GM23248 (cell line): Measurements from ENCODE around the gene PMPCB. TPM values are rescaled to one million over a fixed set of nuclear protein-coding genes. Genes with fewer than 3 reads are reported as not detected.
A peak's percentile ranks its signal among the peaks of the same experiment; 100 is the strongest.

ENCODE experiments used
- DNase-seq: peaks from one replicate; pipeline ENCODE4 v3.0.0-alpha.2; 2015
- H2AFZ ChIP-seq: fragments of 200-600 bp; sonication (generic); 2 replicates; pipeline ENCODE4 v1.6.1; 2016; ENCODE audit warnings: antibody characterized with exemption
- H3F3A ChIP-seq: fragments of 200-600 bp; sonication (generic); 2 replicates; pipeline ENCODE4 v1.6.1; 2016; ENCODE audit warnings: mild to moderate bottlenecking, antibody characterized with exemption, mixed run types; ENCODE audit not compliant: insufficient read depth
- H3K27ac ChIP-seq: fragments of 200-600 bp; sonication (generic); 2 replicates; pipeline ENCODE4 v1.5.1; 2016; ENCODE audit warnings: mild to moderate bottlenecking
- H3K27me3 ChIP-seq: fragments of 200-600 bp; sonication (generic); replicated peaks from 2 replicates; pipeline ENCODE4 v1.6.1; 2016; ENCODE audit warnings: mild to moderate bottlenecking; ENCODE audit not compliant: insufficient read depth
- H3K36me3 ChIP-seq: fragments of 200-600 bp; sonication (generic); 2 replicates; pipeline ENCODE4 v1.6.1; 2016; ENCODE audit warnings: low read depth, mild to moderate bottlenecking
- H3K4me1 ChIP-seq: fragments of 200-600 bp; sonication (generic); 2 replicates; pipeline ENCODE4 v1.6.1; 2016; ENCODE audit warnings: mild to moderate bottlenecking; ENCODE audit not compliant: insufficient read depth
- H3K4me2 ChIP-seq: fragments of 200-600 bp; sonication (generic); one replicate; pipeline ENCODE4 v1.6.1; 2016; ENCODE audit warnings: mild to moderate bottlenecking; ENCODE audit not compliant: unreplicated experiment
- H3K4me3 ChIP-seq: fragments of 200-600 bp; sonication (generic); 2 replicates; pipeline ENCODE4 v1.5.1; 2016; ENCODE audit warnings: mild to moderate bottlenecking
- H3K79me2 ChIP-seq: fragments of 200-600 bp; sonication (generic); 2 replicates; pipeline ENCODE4 v1.6.1; 2016; ENCODE audit warnings: mild to moderate bottlenecking; ENCODE audit not compliant: insufficient read depth
- H3K9ac ChIP-seq: fragments of 200-600 bp; sonication (generic); 2 replicates; pipeline ENCODE4 v1.6.1; 2016; ENCODE audit warnings: mild to moderate bottlenecking
- H3K9me2 ChIP-seq: fragments of 200-600 bp; sonication (generic); 2 replicates; pipeline ENCODE4 v1.6.1; 2016; ENCODE audit warnings: mixed run types, mild to moderate bottlenecking, moderate library complexity; ENCODE audit not compliant: insufficient read depth
- H3K9me3 ChIP-seq: fragments of 200-600 bp; sonication (generic); one replicate; pipeline ENCODE4 v1.6.1; 2017; ENCODE audit warnings: low read depth
- H4K20me1 ChIP-seq: fragments of 200-600 bp; sonication (generic); 2 replicates; pipeline ENCODE4 v1.6.0; 2016; ENCODE audit not compliant: insufficient read depth
- EZH2 ChIP-seq: fragments of 200-600 bp; sonication (generic); IDR thresholded peaks from 2 replicates; pipeline ENCODE4 v1.6.1; 2018; ENCODE audit warnings: antibody characterized with exemption, mild to moderate bottlenecking; ENCODE audit not compliant: insufficient read depth, poor library complexity, severe bottlenecking
- EZH2phosphoT487 ChIP-seq: fragments of 200-600 bp; sonication (generic); IDR thresholded peaks from 2 replicates; pipeline ENCODE4 v1.6.1; 2018; ENCODE audit warnings: antibody characterized with exemption, moderate library complexity, mild to moderate bottlenecking, low read depth; ENCODE audit not compliant: insufficient read depth
- WGBS, 2 experiments: methylation state at CpG; one replicate each; pipeline ENCODE4 v1.1.6; 2015 to 2017; ENCODE audit warnings: low lambda C conversion rate in 2 of 2, low coverage in 1 of 2; ENCODE audit errors: missing lambda C conversion rate in 2 of 2; 5-methylcytosine and 5-hydroxymethylcytosine counted together
- in situ Hi-C: fragments of 300-500 bp; cut with MboI; formaldehyde crosslinking; loops from 2 replicates; pipeline ENCODE4 v1.15.0; 2020
- polyA plus RNA-seq: library from polyadenylated mRNA; unstranded; fragments of >200 nt; fragmentation: Nextera tagmentation; extraction: Ambion mirVana; gene quantifications from 2 replicates; pipeline ENCODE4 v1.2.1, GENCODE V29; 2016
- total RNA-seq: library from RNA; depleted of rRNA; stranded (reverse); fragments of >200 nt; shearing (Covaris generic); gene quantifications from 2 replicates; pipeline ENCODE4 v1.2.3, GENCODE V29; 2014

The PMPCB gene
- total and polyA plus RNA-seq, 2 experiments from 2014 or later, result 56.9 to 61.7 TPM

GRCh38 chr7:103343758-103344452 lies 46.7 kb downstream of the PMPCB start:
- in situ Hi-C loops, result no loop called here
- peak; percentile 72 for DNase-seq

GRCh38 chr7:103344453-103345149 lies 47.4 kb downstream of the PMPCB start, which contains the start of gene DNAJC2:
Gene DNAJC2, minus strand, starts transcription at chr7:103344767. Its CDS starts 145 bp downstream, at chr7:103344622.
- Histone ChIP-seq H3F3A (peaks cover 14% of the 10 kb centered on the region; the same call in 1 of the 2 replicates), H3K9me3 (no peaks in the 10 kb centered on the region), H3K4me3 (peak within 1 kb of the TSS; percentile 98), H3K9me2 (no peaks in the 10 kb centered on the region), H3K4me1 (peaks cover 34% of the 10 kb centered on the region), H3K4me2 (peak within 1 kb of the TSS; percentile 88), H3K27me3 (no peaks in the 10 kb centered on the region), H3K79me2 (peaks cover 97% of the 10 kb centered on the region), H3K9ac (peak within 1 kb of the TSS; percentile 97), H2AFZ (peak within 1 kb of the TSS; percentile 100), H3K27ac (peak within 1 kb of the TSS; percentile 84), H4K20me1 (no peaks in the 10 kb centered on the region), H3K36me3 (peaks cover 21% of the 10 kb centered on the region)
- TF ChIP-seq EZH2phosphoT487 (no peak), EZH2 (no peak)
- DNase-seq, result peak; percentile 97
- in situ Hi-C loops, result no loop called here
- WGBS, 2 experiments, result 9 to 12% methylated on average over 29 to 39 of the region's 43 CpGs

More at GRCh38 chr7:103343758-103344452, 46.7 kb downstream of the PMPCB start:
- WGBS, 2 experiments, result 1 to 2% methylated on average over 26 of the region's 26 CpGs
- H3K4me3 ChIP-seq, result peak overlapping the region; percentile 98
- peaks cover 97% of the 10 kb centered on the region for H3K79me2 ChIP-seq
- peak overlapping the region; percentile 88 for H3K4me2 ChIP-seq
- H3K9me3 ChIP-seq, result no peaks in the 10 kb centered on the region
- H3K9ac ChIP-seq, result peak overlapping the region; percentile 97
- peak overlapping the region; percentile 84 for H3K27ac ChIP-seq
- no peaks in the 10 kb centered on the region for H3K9me2 ChIP-seq
- no peaks in the 10 kb centered on the region for H4K20me1 ChIP-seq
- peaks cover 14% of the 10 kb centered on the region; the same call in 1 of the 2 replicates for H3F3A ChIP-seq
- H2AFZ ChIP-seq, result peak overlapping the region; percentile 100
- H3K36me3 ChIP-seq, result peaks cover 28% of the 10 kb centered on the region
- TF ChIP-seq EZH2 (no peak), EZH2phosphoT487 (no peak)
- H3K4me1 ChIP-seq, result peaks cover 27% of the 10 kb centered on the region
- no peaks in the 10 kb centered on the region for H3K27me3 ChIP-seq

GRCh38 chr7:103346396-103346795 lies 49.2 kb downstream of the PMPCB start:
- TF ChIP-seq EZH2 (no peak), EZH2phosphoT487 (no peak)
- WGBS, 2 experiments, result 91 to 98% methylated on average over 5 of the region's 5 CpGs
- H3K4me2 ChIP-seq, result no peak overlapping the region

GRCh38 chr7:103347507-103348267 lies 50.5 kb downstream of the PMPCB start, which contains the start of gene PSMC2:
Gene PSMC2, plus strand, starts transcription at chr7:103347643. Its CDS starts 69 bp downstream, at chr7:103347712.
- peaks cover 1% of the 10 kb centered on the region for H3K36me3 ChIP-seq
- no peaks in the 10 kb centered on the region for H3K9me2 ChIP-seq
- H3K4me1 ChIP-seq, result peaks cover 41% of the 10 kb centered on the region
- H3F3A ChIP-seq, result peaks cover 14% of the 10 kb centered on the region; the same call in 1 of the 2 replicates
- 0 out of 2 replicates have a peak, but pooled peaks cover 6% of the 10 kb centered on the region for H4K20me1 ChIP-seq
- peak within 1 kb of the TSS; percentile 88 for H3K27ac ChIP-seq
- TF ChIP-seq EZH2 (no peak), EZH2phosphoT487 (no peak)
- peak within 1 kb of the TSS; percentile 99 for H2AFZ ChIP-seq
- 1 to 2% methylated on average over 25 of the region's 25 CpGs for WGBS, 2 experiments
- H3K9ac ChIP-seq, result peak within 1 kb of the TSS; percentile 98
- H3K4me2 ChIP-seq, result peak within 1 kb of the TSS; percentile 95
- H3K79me2 ChIP-seq, result peaks cover 97% of the 10 kb centered on the region
- no peaks in the 10 kb centered on the region for H3K9me3 ChIP-seq
- peak; percentile 93 for DNase-seq
- in situ Hi-C loops, result no loop called here
- no peaks in the 10 kb centered on the region for H3K27me3 ChIP-seq
- peak within 1 kb of the TSS; percentile 92 for H3K4me3 ChIP-seq

More at GRCh38 chr7:103346396-103346795, 49.2 kb downstream of the PMPCB start:
- Histone ChIP-seq H3F3A (peaks cover 14% of the 10 kb centered on the region; the same call in 1 of the 2 replicates), H3K27me3 (no peaks in the 10 kb centered on the region), H3K9me3 (no peaks in the 10 kb centered on the region), H3K9me2 (no peaks in the 10 kb centered on the region), H3K4me3 (no peak overlapping the region), H3K9ac (no peak overlapping the region), H3K4me1 (peaks cover 46% of the 10 kb centered on the region), H3K79me2 (peaks cover 97% of the 10 kb centered on the region), H3K36me3 (peaks cover 6% of the 10 kb centered on the region), H2AFZ (peak overlapping the region; percentile 99), H4K20me1 (0 out of 2 replicates have a peak, but pooled peaks cover 6% of the 10 kb centered on the region), H3K27ac (no peak overlapping the region; the same call in 1 of the 2 replicates)
- in situ Hi-C loops, result no loop called here
- DNase-seq, result no peak
